K562 (cell line): ENCODE data around the gene SMARCA1. TPM values are rescaled to one million over a fixed set of nuclear protein-coding genes. Genes with fewer than 3 reads are reported as not detected.

Experiments used
- ATAC-seq: fragments of 200-7000 bp; cut with Tn5 transposase; 3 replicates; pipeline ENCODE4 v1.9.1; 2020; ENCODE audit warnings: moderate library complexity
- BruUV-seq: library from RNA; stranded (reverse); fragments of 400-500 nt; replicated peaks from 2 replicates; lab custom pipeline; 2021; lab: Mats Ljungman, UMichigan
- CTCF ChIA-PET: fragments of 300-600 bp; formaldehyde crosslinking; extraction: SDS; loops from one replicate; lab custom pipeline; 2021; ENCODE audit warnings: low intra/inter-chr PET ratio; lab: Yijun Ruan, JAX
- POLR2A ChIA-PET: fragments of 300-600, 350-650 bp; sonication (Branson Sonifier 250); formaldehyde crosslinking; extraction: SDS; loops from one replicate; lab custom pipeline; 2021; ENCODE audit warnings: antibody characterized with exemption, inconsistent platforms; lab: Yijun Ruan, JAX
- DNase-seq, 4 experiments: peaks; one replicate each; pipeline versions ENCODE4 v3.0.0 to v3.0.0-alpha.2; 2011 to 2018; ENCODE audit warnings: low spot score in 3 of 4, mixed read lengths in 3 of 4; ENCODE audit errors: extremely low read depth in 1 of 4
- FAIRE-seq: peaks from 2 replicates; lab custom pipeline; 2011; peaks lifted over from hg19 to GRCh38; lab: Jason Lieb, UNC
- H2AFZ ChIP-seq: 2 replicates; pipeline ENCODE4 v1.6.0; 2011; ENCODE audit warnings: low read depth, low read length, control low read depth, inconsistent platforms
- H3K27ac ChIP-seq: fragments of 200-600 bp; 3 replicates; pipeline ENCODE4 v1.8.0; 2011; ENCODE audit warnings: low read depth, mild to moderate bottlenecking, control low read depth, inconsistent platforms, low read length, moderate library complexity, mixed read lengths; ENCODE audit errors: extremely low read depth
- H3K27me3 ChIP-seq, 2 experiments: fragments of 300-600 bp in 1 of 2; 2 replicates in 1 of 2; 3 replicates in 1 of 2; pipeline versions ENCODE4 v1.6.0 to v1.8.0; 2011; ENCODE audit warnings: inconsistent platforms in 2 of 2, low read length in 2 of 2, mild to moderate bottlenecking in 1 of 2, mixed read lengths in 1 of 2, moderate library complexity in 1 of 2; ENCODE audit not compliant: control insufficient read depth in 2 of 2, insufficient read depth in 2 of 2
- H3K36me3 ChIP-seq: fragments of 300-600 bp; 3 replicates; pipeline ENCODE4 v1.8.0; 2011; ENCODE audit warnings: mild to moderate bottlenecking, low read length, inconsistent platforms; ENCODE audit not compliant: control insufficient read depth, insufficient read depth
- H3K4me1 ChIP-seq, 2 experiments: fragments of 200-600 bp in 1 of 2; replicated peaks in 1 of 2; 2 replicates in 1 of 2; 3 replicates in 1 of 2; pipeline versions ENCODE4 v1.5.1 to v1.8.0; 2011; ENCODE audit warnings: inconsistent platforms in 2 of 2, low read length in 2 of 2, mild to moderate bottlenecking in 1 of 2, mixed read lengths in 1 of 2, moderate library complexity in 1 of 2; ENCODE audit not compliant: control insufficient read depth in 2 of 2, insufficient read depth in 2 of 2
- H3K4me2 ChIP-seq: 2 replicates; pipeline ENCODE4 v1.6.1; 2011; ENCODE audit warnings: low read length, control low read depth, inconsistent platforms, mixed read lengths; ENCODE audit not compliant: insufficient read depth
- H3K4me3 ChIP-seq: fragments of 200-600 bp; sonication (generic), shearing (Covaris generic); 2 replicates; pipeline ENCODE4 v1.5.1; 2016; ENCODE audit warnings: control low read depth, inconsistent platforms
- H3K79me2 ChIP-seq: fragments of 200-600 bp; 3 replicates; pipeline ENCODE4 v1.8.0; 2011; ENCODE audit warnings: low read length, inconsistent platforms; ENCODE audit not compliant: control insufficient read depth, insufficient read depth
- H3K9ac ChIP-seq, 2 experiments: 2 replicates each; pipeline versions ENCODE4 v1.6.0 to v1.6.1; 2011; ENCODE audit warnings: low read depth in 2 of 2, low read length in 2 of 2, control low read depth in 1 of 2, inconsistent platforms in 1 of 2, mild to moderate bottlenecking in 1 of 2, mixed read lengths in 1 of 2; ENCODE audit not compliant: insufficient read depth in 1 of 2
- H3K9me1 ChIP-seq: one replicate; pipeline ENCODE4 v1.6.0; 2011; ENCODE audit warnings: inconsistent platforms, mild to moderate bottlenecking, low read length, moderate library complexity; ENCODE audit not compliant: control insufficient read depth, insufficient read depth
- H3K9me3 ChIP-seq: replicated peaks from 2 replicates; pipeline ENCODE4 v1.5.1; 2011; ENCODE audit warnings: low read depth, low read length, inconsistent platforms; ENCODE audit not compliant: control insufficient read depth, insufficient read depth
- H4K20me1 ChIP-seq: replicated peaks from 2 replicates; pipeline ENCODE4 v1.6.1; 2011; ENCODE audit warnings: low read length, inconsistent platforms, mixed read lengths; ENCODE audit not compliant: control insufficient read depth, insufficient read depth
- L3MBTL2 ChIP-seq: fragments of 450-650 bp; IDR thresholded peaks from 2 replicates; pipeline ENCODE4 v1.6.1; 2016; ENCODE audit warnings: mild to moderate bottlenecking, moderate library complexity
- NCOA2 ChIP-seq, 2 experiments: fragments of 450-650 bp; IDR thresholded peaks; 2 replicates each; pipeline ENCODE4 v1.6.1; 2018; ENCODE audit warnings: mild to moderate bottlenecking in 2 of 2, moderate library complexity in 1 of 2; ENCODE audit not compliant: partially characterized antibody in 2 of 2
- SAFB2 ChIP-seq: fragments of 200-400 bp; formaldehyde crosslinking; IDR thresholded peaks from 2 replicates; pipeline ENCODE4 v1.6.1; 2018; ENCODE audit warnings: borderline replicate concordance, low read length, low read depth, moderate library complexity; ENCODE audit not compliant: severe bottlenecking
- THAP12 ChIP-seq: fragments of 250-450 bp; sonication (Bioruptor Pico); IDR thresholded peaks from 2 replicates; pipeline ENCODE4 v1.9.0; 2021; ENCODE audit warnings: mild to moderate bottlenecking, inconsistent platforms
- ZBTB11 ChIP-seq, 3 experiments: fragments of 200-800 bp in 1 of 3; fragments of 250-450 bp in 1 of 3; fragments of 450-650 bp in 1 of 3; sonication (Bioruptor Pico) in 1 of 3; sonication (Bioruptor generic) in 1 of 3; formaldehyde crosslinking in 1 of 3; IDR thresholded peaks; 2 replicates each; pipeline versions ENCODE4 v1.6.1 to v1.8.0; 2016 to 2022; ENCODE audit warnings: mild to moderate bottlenecking in 2 of 3, missing genetic modification characterization in 2 of 3, missing compliant biosample characterization in 1 of 3, moderate library complexity in 1 of 3
- WGBS: fragments of 100-300 bp; shearing (Covaris generic); methylation state at CpG from one replicate; pipeline ENCODE4 v1.1.6; 2016; ENCODE audit warnings: low coverage, mixed read lengths; ENCODE audit not compliant: insufficient coverage; ENCODE audit errors: missing lambda C conversion rate; 5-methylcytosine and 5-hydroxymethylcytosine counted together
- in situ Hi-C: fragments of 300-500 bp; cut with MboI; formaldehyde crosslinking; loops from 4 replicates; pipeline ENCODE4 v1.15.0; 2018; ENCODE audit warnings: inconsistent platforms, mixed read lengths
- intact Hi-C: fragments of 100-400 bp; cut with micrococcal nuclease; formaldehyde crosslinking; loops from 2 replicates; pipeline ENCODE4 v1.14.2; 2022
- polyA plus RNA-seq, 8 experiments: library from polyadenylated mRNA; depleted of rRNA in 4 of 8; stranded (reverse) in 5 of 8; unstranded in 3 of 8; fragments of >200 nt; fragmentation: Nextera tagmentation in 2 of 8; fragmentation: Illumina TruSeq in 1 of 8; extraction: Ambion mirVana in 2 of 8; extraction: Trizol in 1 of 8; gene quantifications; 2 replicates each; pipeline versions ENCODE4 v1.2.1 to v1.2.3, GENCODE V29; 2011 to 2014; ENCODE audit warnings: inconsistent platforms in 1 of 8, missing spikeins in 1 of 8
- total RNA-seq, 7 experiments: library from RNA; depleted of rRNA in 6 of 7; stranded (reverse); fragments of >200 nt in 6 of 7; fragmentation: Illumina TruSeq in 2 of 7; extraction: Trizol in 2 of 7; gene quantifications; 2 replicates each; pipeline versions ENCODE4 v1.2.1 to v1.2.3, GENCODE V29; 2011 to 2021; ENCODE audit warnings: low replicate concordance in 1 of 7

The SMARCA1 gene
- total and polyA plus RNA-seq, 9 of the 15 experiments (the other 6 are each of a cell fraction or from before 2014, with no cell fraction given) = 0.42 to 3.0 (median 2.0) TPM

GRCh38 chrX:129404670-129405008 is 118.7 kb downstream of the SMARCA1 start:
- Histone ChIP-seq H3K4me2 (no peak overlapping the region), H3K27ac (no peak overlapping the region), H3K9ac (no peak overlapping the region), H2AFZ (no peak overlapping the region), H3K9me1 (no peaks in the 10 kb centered on the region), H3K4me1 (no peaks in the 10 kb centered on the region), H4K20me1 (no peaks in the 10 kb centered on the region), H3K36me3 (no peaks in the 10 kb centered on the region), H3K27me3 (no peaks in the 10 kb centered on the region), H3K9me3 (no peaks in the 10 kb centered on the region), H3K79me2 (no peaks in the 10 kb centered on the region), H3K4me3 (no peak overlapping the region)
- TF ChIP-seq NCOA2 (IDR thresholded peaks at IDR 0.05; ENCODE audit: partially characterized antibody in 2 of 2) (no peak), L3MBTL2 (no peak), THAP12 (CRISPR knock-in tag) (no peak), ZBTB11 (CRISPR knock-in tag; IDR thresholded peaks at IDR 0.05) (no peak), SAFB2 (no peak)
- BruUV-seq = no TSS peak
- no peak for DNase-seq
- CTCF ChIA-PET = no interaction called here
- POLR2A ChIA-PET = no interaction called here
- in situ Hi-C loops (no loop called here), intact Hi-C loops (no loop called here)
- WGBS = 0% methylated on average over 1 of the region's 2 CpGs
- no peak for ATAC-seq
- no peak for FAIRE-seq
